OCI-LY3 (cell line): ENCODE data around the gene B3GALT5.

Experiments used
- H2AFZ ChIP-seq: fragments of 200-600, 300-600 bp; shearing (Covaris generic); 2 replicates; pipeline ENCODE4 v1.6.0; 2014; ENCODE audit warnings: antibody characterized with exemption, low read depth, low read length
- H3K27ac ChIP-seq: fragments of 200-600, 300-600 bp; sonication (generic); 2 replicates; pipeline ENCODE4 v1.5.1; 2014; ENCODE audit warnings: mild to moderate bottlenecking, low read length, moderate library complexity, mixed read lengths
- H3K27me3 ChIP-seq: fragments of 200-600, 300-600 bp; sonication (generic); 2 replicates; pipeline ENCODE4 v1.6.1; 2014; ENCODE audit warnings: low read depth, low read length, mixed read lengths
- H3K36me3 ChIP-seq: fragments of 200-600, 300-600 bp; sonication (generic); replicated peaks from 2 replicates; pipeline ENCODE3; 2014; ENCODE audit warnings: low read depth, low read length, mixed read lengths
- H3K4me1 ChIP-seq: fragments of 300-600, 200-600 bp; sonication (generic); 2 replicates; pipeline ENCODE4 v1.6.1; 2014; ENCODE audit warnings: low read length, mixed read lengths
- H3K4me2 ChIP-seq: fragments of 200-600, 300-600 bp; sonication (generic); 2 replicates; pipeline ENCODE4 v1.6.1; 2014; ENCODE audit warnings: low read length, mixed read lengths
- H3K4me3 ChIP-seq: fragments of 300-600, 200-600 bp; sonication (generic); 2 replicates; pipeline ENCODE4 v1.5.1; 2014; ENCODE audit warnings: antibody characterized with exemption, mild to moderate bottlenecking, low read length, moderate library complexity
- H3K79me2 ChIP-seq: fragments of 300-600, 200-600 bp; shearing (Covaris generic); 2 replicates; pipeline ENCODE4 v1.6.1; 2014; ENCODE audit warnings: mild to moderate bottlenecking, low read length, mixed read lengths
- H3K9ac ChIP-seq: fragments of 300-600, 200-600 bp; shearing (Covaris generic); 2 replicates; pipeline ENCODE4 v1.6.0; 2014; ENCODE audit warnings: mild to moderate bottlenecking, low read length, moderate library complexity
- H3K9me3 ChIP-seq: fragments of 200-600, 300-600 bp; shearing (Covaris generic); 2 replicates; pipeline ENCODE4 v1.6.1; 2014; ENCODE audit warnings: low read length, mixed read lengths; ENCODE audit not compliant: insufficient read depth
- H4K20me1 ChIP-seq: fragments of 200-600, 300-600 bp; sonication (generic); 2 replicates; pipeline ENCODE4 v1.6.1; 2016; ENCODE audit warnings: low read length, mixed read lengths; ENCODE audit not compliant: insufficient read depth
- EZH2phosphoT487 ChIP-seq: fragments of 200-600 bp; shearing (Covaris generic); IDR thresholded peaks from 2 replicates; pipeline ENCODE4 v1.6.1; 2018; ENCODE audit warnings: antibody characterized with exemption, mixed run types, low read depth
- TF ChIP-seq, protein P1 (sequence below): fragments of 200-600, 300-600 bp; sonication (generic); IDR thresholded peaks from 2 replicates; pipeline ENCODE4 v1.5.1; 2014; ENCODE audit warnings: antibody characterized with exemption, low read length, low read depth

B3GALT5 gene

DNA sequence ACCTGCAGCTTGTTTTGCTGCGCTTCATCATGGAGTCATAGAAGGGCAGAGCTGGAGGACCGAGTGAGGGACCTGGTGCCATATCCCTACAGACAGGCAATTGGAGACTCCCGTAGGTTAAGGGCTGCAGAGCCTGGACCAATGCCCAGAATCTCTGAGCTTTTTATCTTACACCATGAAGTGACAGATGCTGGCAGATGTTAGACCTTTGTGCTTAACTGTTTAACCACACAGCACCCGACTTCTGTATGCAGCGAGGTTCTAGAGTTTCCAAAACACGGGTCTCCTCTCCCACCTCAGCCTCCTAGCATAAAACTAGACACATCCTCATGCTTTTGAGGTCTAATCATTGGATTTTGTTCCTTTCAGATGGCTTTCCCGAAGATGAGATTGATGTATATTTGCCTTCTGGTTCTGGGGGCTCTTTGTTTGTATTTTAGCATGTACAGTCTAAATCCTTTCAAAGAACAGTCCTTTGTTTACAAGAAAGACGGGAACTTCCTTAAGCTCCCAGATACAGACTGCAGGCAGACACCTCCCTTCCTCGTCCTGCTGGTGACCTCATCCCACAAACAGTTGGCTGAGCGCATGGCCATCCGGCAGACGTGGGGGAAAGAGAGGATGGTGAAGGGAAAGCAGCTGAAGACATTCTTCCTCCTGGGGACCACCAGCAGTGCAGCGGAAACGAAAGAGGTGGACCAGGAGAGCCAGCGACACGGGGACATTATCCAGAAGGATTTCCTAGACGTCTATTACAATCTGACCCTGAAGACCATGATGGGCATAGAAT is 47.6 kb downstream of the B3GALT5 start:
- Histone ChIP-seq H4K20me1 (no peaks in the 10 kb centered on the region), H3K4me2 (no peak overlapping the region), H2AFZ (no peak overlapping the region), H3K9ac (no peak overlapping the region), H3K36me3 (no peaks in the 10 kb centered on the region), H3K4me1 (no peaks in the 10 kb centered on the region), H3K27ac (no peak overlapping the region), H3K9me3 (no peaks in the 10 kb centered on the region), H3K4me3 (no peak overlapping the region), H3K27me3 (no peaks in the 10 kb centered on the region), H3K79me2 (no peaks in the 10 kb centered on the region)
- no peak for TF ChIP-seq EZH2phosphoT487
- TF ChIP-seq, protein P1, sequence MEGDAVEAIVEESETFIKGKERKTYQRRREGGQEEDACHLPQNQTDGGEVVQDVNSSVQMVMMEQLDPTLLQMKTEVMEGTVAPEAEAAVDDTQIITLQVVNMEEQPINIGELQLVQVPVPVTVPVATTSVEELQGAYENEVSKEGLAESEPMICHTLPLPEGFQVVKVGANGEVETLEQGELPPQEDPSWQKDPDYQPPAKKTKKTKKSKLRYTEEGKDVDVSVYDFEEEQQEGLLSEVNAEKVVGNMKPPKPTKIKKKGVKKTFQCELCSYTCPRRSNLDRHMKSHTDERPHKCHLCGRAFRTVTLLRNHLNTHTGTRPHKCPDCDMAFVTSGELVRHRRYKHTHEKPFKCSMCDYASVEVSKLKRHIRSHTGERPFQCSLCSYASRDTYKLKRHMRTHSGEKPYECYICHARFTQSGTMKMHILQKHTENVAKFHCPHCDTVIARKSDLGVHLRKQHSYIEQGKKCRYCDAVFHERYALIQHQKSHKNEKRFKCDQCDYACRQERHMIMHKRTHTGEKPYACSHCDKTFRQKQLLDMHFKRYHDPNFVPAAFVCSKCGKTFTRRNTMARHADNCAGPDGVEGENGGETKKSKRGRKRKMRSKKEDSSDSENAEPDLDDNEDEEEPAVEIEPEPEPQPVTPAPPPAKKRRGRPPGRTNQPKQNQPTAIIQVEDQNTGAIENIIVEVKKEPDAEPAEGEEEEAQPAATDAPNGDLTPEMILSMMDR = no peak

DNA sequence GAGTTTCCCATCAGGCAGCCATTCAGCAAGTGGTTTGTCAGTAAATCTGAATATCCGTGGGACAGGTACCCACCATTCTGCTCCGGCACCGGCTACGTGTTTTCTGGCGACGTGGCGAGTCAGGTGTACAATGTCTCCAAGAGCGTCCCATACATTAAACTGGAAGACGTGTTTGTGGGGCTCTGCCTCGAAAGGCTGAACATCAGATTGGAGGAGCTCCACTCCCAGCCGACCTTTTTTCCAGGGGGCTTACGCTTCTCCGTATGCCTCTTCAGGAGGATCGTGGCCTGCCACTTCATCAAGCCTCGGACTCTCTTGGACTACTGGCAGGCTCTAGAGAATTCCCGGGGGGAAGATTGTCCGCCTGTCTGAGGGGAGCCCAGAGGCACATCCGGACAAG is 48.4 kb downstream of the B3GALT5 start:
- Histone ChIP-seq H3K4me1 (no peaks in the 10 kb centered on the region), H3K36me3 (no peaks in the 10 kb centered on the region), H3K4me2 (no peak overlapping the region), H3K27me3 (no peaks in the 10 kb centered on the region), H3K79me2 (no peaks in the 10 kb centered on the region), H3K9me3 (no peaks in the 10 kb centered on the region), H3K27ac (no peak overlapping the region), H4K20me1 (no peaks in the 10 kb centered on the region), H3K9ac (no peak overlapping the region), H3K4me3 (no peak overlapping the region), H2AFZ (no peak overlapping the region)
- TF ChIP-seq, protein P1 = no peak
- no peak for TF ChIP-seq EZH2phosphoT487

DNA sequence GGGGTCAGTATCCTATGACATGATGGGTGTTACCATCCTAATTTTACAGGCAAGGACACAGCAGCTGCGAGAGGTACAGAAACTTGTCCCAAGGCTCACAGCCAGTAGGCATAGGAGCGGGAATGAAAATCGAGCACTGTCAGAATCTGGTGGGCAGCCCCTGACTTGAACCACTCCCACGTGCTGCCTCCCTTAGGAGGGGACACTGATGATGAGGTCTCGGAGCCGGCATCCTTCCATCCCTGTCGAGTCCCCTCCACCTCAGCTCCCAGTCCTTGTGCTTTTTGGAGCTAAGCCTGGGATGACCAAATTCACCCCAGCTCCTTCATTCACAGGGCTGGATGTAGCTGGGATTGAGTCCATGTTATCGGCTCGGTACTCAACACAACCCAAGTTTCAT is 49.0 kb downstream of the B3GALT5 start:
- Histone ChIP-seq H2AFZ (no peak overlapping the region), H3K9ac (no peak overlapping the region), H3K27ac (no peak overlapping the region), H4K20me1 (no peaks in the 10 kb centered on the region), H3K4me1 (no peaks in the 10 kb centered on the region), H3K4me2 (no peak overlapping the region), H3K27me3 (no peaks in the 10 kb centered on the region), H3K79me2 (no peaks in the 10 kb centered on the region), H3K4me3 (no peak overlapping the region), H3K36me3 (no peaks in the 10 kb centered on the region), H3K9me3 (no peaks in the 10 kb centered on the region)
- TF ChIP-seq EZH2phosphoT487 = no peak
- TF ChIP-seq, protein P1 = no peak

DNA sequence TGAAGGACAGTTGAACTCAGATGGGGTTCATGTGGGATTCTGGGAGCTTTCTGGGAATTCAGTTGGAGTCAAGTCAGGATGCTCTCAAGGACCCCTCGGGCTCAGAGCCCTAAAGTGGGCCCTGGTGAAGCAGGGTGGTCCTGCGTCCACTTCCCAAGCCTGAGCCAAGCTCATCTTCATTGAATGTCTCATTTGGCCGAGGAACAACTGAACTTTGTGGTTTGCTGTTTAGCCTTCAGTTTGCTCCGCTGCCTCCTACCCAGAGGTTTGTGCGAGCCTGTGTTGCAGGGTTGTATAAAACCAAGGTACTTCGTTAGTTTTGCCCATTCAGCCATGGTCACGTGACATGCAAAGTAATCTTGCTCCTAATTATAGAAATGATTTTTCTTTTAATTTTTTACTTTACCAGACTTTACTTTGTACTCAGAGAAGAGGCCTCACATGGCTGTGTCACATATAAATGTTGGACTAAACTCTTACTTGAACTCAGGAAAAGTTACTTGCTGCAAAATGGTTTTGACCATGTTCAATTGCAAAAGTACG is 49.7 kb downstream of the B3GALT5 start:
- H3K79me2 ChIP-seq = no peaks in the 10 kb centered on the region
- no peaks in the 10 kb centered on the region for H3K9me3 ChIP-seq
- H3K4me1 ChIP-seq = no peaks in the 10 kb centered on the region
- no peak for TF ChIP-seq EZH2phosphoT487
- TF ChIP-seq, protein P1 = no peak
- H3K4me2 ChIP-seq = no peak overlapping the region
- no peak overlapping the region for H3K4me3 ChIP-seq
- H3K9ac ChIP-seq = no peak overlapping the region
- no peaks in the 10 kb centered on the region for H3K36me3 ChIP-seq
- H3K27ac ChIP-seq = no peak overlapping the region
- H3K27me3 ChIP-seq = no peaks in the 10 kb centered on the region
- no peak overlapping the region for H2AFZ ChIP-seq
- H4K20me1 ChIP-seq = no peaks in the 10 kb centered on the region
